ES-I3 (cell line): ENCODE data around the gene KAZALD1.

Experiments
- H3K36me3 ChIP-seq: 2 replicates; pipeline ENCODE4 v1.6.1; 2013; ENCODE audit warnings: mild to moderate bottlenecking, low read length, control low read depth, moderate library complexity; ENCODE audit not compliant: insufficient read depth
- H3K4me1 ChIP-seq: 2 replicates; pipeline ENCODE4 v1.6.1; 2013; ENCODE audit warnings: mild to moderate bottlenecking, control low read depth, low read length; ENCODE audit not compliant: insufficient read depth
- H3K9ac ChIP-seq: 2 replicates; pipeline ENCODE4 v1.6.1; 2013; ENCODE audit warnings: low read depth, mild to moderate bottlenecking, low read length, moderate library complexity
- H3K9me3 ChIP-seq: 2 replicates; pipeline ENCODE4 v1.6.1; 2013; ENCODE audit warnings: mild to moderate bottlenecking, low read length, moderate library complexity; ENCODE audit not compliant: control insufficient read depth, insufficient read depth

Gene KAZALD1

DNA sequence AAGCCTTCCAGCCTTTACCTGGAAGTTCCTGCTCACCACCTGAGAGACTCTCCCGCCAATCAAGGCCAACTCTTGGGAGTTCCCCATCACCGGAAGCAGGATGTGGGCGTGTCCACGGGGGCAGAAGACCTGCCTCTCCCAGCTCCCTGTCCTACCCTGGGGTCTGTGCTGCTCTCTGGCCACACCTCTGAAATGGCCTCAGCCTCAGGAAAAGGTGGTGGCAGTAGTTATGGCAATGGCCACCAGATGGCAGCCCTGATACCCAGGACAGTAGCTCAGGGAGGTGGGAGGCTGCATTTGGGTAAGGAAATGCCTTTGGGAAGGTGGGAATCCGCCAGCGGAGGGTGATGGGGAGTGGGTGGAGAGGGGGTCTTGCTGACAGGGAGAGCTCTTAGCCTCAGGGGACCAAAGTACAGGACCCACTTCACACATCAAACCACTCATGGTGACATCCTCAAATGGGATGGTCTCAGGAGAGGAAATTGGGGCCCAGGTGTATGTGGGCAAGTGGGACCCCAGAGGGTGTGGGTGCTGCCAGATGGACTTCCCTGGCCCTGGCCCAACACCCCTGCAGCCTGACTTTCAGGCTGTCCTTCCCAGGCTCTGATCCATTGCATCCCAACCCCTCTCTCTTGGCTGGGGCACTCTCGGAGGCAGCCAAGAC lies 33.9 kb downstream of the KAZALD1 start:
- no peak overlapping the region for H3K9ac ChIP-seq
- no peaks in the 10 kb centered on the region for H3K9me3 ChIP-seq
- peaks cover 18% of the 10 kb centered on the region; the same call in 1 of the 2 replicates for H3K4me1 ChIP-seq
- H3K36me3 ChIP-seq = no peaks in the 10 kb centered on the region

DNA sequence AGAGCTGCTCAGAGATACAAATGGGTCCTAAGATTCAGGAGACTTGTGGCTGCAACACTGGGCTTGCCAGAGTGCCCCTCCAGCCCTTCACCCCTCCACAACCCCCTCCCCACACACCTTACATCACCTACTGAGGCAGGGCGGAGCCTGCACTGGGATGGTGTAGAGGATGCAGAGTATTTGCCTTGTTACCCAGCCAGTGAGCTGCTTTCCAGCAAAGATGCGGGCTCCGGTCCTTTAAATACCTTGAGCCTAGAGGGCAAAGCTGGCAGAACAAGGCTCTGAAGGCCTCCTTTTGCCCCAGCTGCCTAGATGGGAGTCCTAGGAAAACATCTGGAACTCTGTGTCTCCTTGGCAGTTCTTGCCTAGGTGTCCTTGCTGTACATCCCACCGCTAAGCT lies 34.6 kb downstream of the KAZALD1 start:
- no peaks in the 10 kb centered on the region for H3K9me3 ChIP-seq
- no peaks in the 10 kb centered on the region for H3K36me3 ChIP-seq
- no peak overlapping the region for H3K9ac ChIP-seq
- H3K4me1 ChIP-seq = peaks cover 18% of the 10 kb centered on the region; the same call in 1 of the 2 replicates

DNA sequence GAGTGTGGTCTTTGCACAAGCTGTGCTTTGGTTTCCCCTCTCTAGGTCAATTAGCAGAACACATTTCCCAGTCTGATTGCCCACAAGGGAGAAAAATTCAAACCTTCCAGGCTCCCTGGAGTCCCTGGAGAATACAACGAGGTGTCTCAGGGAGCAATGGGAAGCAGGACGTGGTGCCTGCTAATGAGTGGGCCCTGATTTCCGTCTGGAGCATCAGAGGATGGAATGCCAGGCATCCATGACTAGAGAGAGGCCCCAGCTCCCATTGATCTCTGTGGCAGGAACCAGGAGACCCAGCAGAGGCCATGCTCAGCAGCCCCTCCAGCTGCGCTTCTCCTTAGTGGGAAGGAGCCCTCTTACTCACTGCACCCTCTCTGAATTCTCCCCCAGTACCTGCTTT lies 36.1 kb downstream of the KAZALD1 start:
- H3K9ac ChIP-seq = no peak overlapping the region
- H3K36me3 ChIP-seq = no peaks in the 10 kb centered on the region
- H3K9me3 ChIP-seq = no peaks in the 10 kb centered on the region
- H3K4me1 ChIP-seq = peaks cover 18% of the 10 kb centered on the region; the same call in 1 of the 2 replicates

DNA sequence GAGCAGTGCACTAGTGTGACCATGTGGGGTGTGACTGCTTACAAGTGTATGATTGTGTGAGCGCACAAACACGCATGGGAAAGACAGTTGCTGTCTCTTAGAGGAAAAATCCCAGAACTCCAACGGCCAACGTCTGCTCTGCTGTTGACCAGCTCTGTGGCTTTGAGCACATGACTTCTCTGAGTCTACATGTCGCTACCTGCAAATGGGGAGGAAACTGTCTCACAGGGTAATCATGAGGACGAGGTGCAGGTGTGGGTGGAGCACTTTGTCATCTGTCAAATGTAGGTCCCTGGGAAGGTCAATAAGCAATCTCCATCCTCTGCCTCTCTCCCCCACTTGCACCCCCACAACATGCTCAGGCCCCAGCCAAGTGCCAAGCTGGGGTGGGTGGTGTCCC lies 38.1 kb downstream of the KAZALD1 start:
- Histone ChIP-seq H3K36me3 (no peaks in the 10 kb centered on the region), H3K9ac (no peak overlapping the region), H3K4me1 (peaks cover 9% of the 10 kb centered on the region; the same call in 1 of the 2 replicates), H3K9me3 (no peaks in the 10 kb centered on the region)

DNA sequence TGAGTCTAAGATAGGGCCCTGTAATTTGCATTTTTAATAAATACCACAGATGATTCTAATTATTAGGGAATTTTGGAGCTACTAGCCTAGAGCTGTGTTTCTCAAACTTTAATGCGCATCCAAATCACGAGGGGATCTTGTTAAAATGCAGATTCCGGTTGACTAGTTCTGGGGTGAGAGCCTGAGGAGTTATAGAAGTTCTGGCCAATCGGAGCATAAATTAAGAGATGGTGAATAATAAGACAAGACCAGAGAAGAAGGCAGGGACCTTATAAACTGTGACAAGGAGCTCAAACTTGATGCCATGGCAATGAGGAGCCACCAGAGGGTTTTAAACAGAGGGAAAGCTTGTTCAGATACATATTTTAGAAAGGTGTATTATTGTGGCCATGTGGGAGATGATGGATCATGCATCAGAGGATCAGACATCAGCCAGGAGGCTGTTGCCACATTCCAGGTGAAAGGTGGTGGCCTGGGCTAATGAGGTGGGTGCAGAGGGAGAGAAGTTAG lies 39.6 kb downstream of the KAZALD1 start:
- H3K4me1 ChIP-seq = 0 out of 2 replicates have a peak, but pooled peaks cover 6% of the 10 kb centered on the region
- no peak overlapping the region for H3K9ac ChIP-seq

DNA sequence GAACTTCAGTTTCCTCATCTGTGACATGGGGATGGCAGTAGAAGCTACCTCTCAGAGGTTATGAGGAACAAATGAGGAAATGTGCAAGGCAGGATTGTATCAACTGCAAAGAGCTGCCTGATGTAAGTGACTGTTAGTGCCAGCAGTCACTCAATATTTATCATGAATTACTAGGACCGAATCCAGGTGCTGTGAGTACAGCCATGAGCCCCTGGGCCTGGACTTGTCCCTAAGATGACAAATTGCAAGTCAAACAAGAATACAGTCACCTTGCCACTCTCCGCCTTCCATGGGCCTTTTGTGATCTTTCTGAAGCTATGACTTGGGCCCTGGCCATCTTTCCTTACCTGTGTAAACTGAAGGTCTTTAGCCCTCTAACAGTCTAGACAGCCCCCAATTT lies 41.6 kb downstream of the KAZALD1 start:
- Histone ChIP-seq H3K36me3 (no peaks in the 10 kb centered on the region), H3K4me1 (no peaks in the 10 kb centered on the region), H3K9ac (no peak overlapping the region), H3K9me3 (no peaks in the 10 kb centered on the region)

More for the DNA sequence above, 39.6 kb downstream of the KAZALD1 start:
- Histone ChIP-seq H3K36me3 (no peaks in the 10 kb centered on the region), H3K9me3 (no peaks in the 10 kb centered on the region)

DNA sequence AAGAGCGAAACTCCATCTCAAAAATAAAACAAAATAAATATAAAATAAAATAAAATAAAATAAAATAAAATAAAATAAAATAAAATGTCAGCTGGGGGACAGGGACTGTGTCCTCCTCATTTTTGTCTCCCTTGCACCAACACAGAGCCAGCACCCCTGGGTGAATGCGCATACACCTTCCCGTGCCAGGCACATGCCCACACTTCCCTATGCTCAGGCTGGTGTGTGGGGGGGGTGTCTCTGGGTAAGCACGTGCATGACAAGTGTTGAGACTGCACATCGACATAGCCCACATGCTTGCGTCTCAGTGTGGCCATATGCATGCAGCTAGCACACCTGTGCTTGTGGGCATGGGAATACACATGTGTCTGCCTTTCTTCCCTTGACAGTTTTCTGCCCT lies 44.6 kb downstream of the KAZALD1 start:
- Histone ChIP-seq H3K36me3 (no peaks in the 10 kb centered on the region), H3K4me1 (no peaks in the 10 kb centered on the region), H3K9ac (no peak overlapping the region), H3K9me3 (no peaks in the 10 kb centered on the region)

DNA sequence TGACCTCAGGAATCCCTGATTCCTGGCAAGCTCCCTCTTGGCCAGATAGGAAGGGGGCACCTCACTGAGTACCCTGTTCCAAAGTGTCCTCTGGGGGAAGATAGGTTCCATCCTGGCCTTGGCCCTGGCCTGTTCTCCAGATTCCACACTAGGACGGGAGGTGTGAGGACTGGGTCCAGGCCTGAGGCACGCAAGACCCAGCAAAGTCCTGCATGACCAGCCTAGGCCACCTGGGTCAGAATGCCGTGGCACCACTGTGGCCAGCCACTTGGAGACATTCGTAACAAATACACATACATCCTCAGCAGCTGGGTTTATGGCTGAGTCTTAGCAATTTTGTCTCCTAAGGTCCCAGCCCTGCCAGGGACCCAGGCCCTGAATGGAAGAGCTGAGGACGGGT lies 46.0 kb downstream of the KAZALD1 start:
- Histone ChIP-seq H3K4me1 (no peaks in the 10 kb centered on the region), H3K36me3 (no peaks in the 10 kb centered on the region), H3K9ac (no peak overlapping the region), H3K9me3 (no peaks in the 10 kb centered on the region)

DNA sequence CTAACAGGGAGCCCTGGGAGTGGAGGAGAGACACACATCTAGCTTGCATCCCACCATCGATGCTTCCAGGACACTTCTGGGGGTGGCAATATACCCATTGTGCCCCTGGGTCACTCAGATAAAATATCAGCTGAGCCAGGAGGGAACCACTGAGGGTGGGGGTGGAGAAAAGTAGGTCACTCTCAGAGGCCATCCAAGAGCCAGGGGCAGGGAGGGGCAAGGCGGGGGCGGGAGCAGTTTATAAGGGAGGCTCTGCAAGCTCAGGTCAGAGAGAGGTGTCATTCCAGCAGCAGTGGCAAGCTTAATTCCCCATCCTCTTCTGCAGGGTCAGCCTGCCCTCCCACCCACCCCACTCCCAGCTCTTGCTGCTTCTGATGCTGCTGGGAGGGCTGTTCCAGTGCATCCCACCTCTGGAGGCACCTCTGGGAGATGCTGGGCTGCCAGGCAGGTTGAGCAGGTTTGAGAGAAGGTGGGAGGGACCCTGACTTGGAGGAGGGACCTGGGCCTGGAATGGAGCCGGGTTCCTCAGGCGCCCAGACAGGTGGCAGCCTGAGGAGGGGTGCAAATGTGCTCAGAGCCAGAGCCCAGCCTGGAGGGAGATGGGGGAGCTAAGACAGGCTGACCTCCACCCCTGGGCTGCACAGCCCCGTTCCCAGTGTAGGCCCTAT lies 49.2 kb downstream of the KAZALD1 start:
- Histone ChIP-seq H3K9ac (no peak overlapping the region), H3K36me3 (no peaks in the 10 kb centered on the region), H3K4me1 (0 out of 2 replicates have a peak, but pooled peaks cover 4% of the 10 kb centered on the region), H3K9me3 (no peaks in the 10 kb centered on the region)

DNA sequence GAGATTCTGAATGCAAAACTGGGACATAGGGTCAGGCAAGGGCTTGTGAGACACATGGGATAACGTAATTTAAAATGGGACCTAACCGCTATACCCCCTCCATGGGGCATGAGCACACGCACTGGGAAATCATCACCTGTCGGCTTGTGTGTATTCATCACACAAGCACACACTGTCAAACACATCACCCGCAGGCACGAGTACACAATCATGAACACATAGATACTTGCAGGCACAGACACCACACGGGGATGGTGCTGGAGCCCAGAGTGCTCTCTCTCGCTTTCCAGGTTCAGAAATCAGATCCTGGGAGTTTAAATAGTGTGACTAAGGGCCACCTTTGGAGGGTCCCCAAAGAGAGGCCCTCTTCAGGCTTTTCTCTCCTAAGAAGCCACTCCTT lies 49.8 kb downstream of the KAZALD1 start:
- Histone ChIP-seq H3K9me3 (no peaks in the 10 kb centered on the region), H3K4me1 (0 out of 2 replicates have a peak, but pooled peaks cover 4% of the 10 kb centered on the region), H3K36me3 (no peaks in the 10 kb centered on the region), H3K9ac (no peak overlapping the region)

DNA sequence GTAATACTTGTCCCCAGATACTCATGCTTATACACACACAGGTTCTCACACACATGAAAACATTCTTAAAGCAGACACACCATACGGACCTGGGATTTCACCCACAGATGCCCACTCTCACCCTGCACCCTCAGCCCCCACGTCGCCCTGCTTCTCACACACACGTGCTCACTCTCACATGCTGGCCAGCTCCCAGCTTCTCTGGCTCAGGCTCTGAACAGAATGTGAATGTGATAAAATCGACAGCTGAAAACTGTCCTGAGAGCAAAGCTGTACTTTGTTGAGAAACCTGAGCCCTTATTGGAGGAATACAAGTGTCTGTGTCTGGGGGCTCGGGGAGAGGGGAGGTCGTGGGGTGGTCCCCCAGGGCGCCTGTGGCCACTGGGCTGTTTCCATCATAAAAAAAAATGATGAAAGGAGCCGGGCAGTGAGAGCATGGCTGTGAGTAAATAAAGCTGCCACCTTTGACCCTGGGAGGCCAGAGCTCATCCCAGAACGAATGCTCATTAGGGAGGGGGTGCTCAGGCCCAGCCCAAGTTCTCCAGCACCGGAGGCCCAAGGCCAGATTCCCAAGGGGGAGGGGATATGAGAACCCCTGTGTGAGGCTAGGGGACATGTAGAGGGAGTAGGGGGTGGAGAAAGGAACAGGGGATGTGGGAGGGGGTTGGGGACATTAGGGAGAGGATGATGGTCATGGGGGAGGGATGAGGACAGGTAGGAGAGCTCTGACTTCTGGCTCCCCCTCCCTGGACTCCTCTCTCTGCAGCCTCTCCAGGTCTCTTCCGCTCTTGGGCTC lies 51.2 kb downstream of the KAZALD1 start:
- Histone ChIP-seq H3K9me3 (no peaks in the 10 kb centered on the region), H3K9ac (no peak overlapping the region)

DNA sequence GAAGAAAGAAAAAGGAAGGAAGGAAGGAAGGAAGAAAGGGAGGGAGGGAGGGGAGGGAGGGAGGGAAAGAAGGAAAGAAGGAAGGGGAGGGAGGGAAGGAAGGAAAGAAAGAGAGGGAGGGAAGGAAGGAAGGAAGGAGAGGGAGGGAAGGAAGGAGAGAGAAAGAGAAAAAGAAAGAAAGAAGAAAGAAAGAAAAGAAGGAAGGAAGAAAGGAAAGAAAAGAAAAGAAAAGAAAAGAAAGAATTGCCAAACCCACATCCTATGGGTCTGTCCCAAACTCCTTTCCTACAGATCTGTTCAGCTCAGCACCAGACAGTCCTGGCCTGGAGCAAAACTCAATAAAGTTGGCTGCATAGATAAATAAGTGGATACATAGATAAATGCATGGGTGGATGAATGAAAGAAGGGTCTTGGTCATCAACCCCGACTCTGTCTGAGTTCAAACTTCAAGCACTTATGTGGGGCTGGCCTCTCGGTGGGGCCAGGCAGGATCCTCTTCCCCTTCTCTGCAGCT lies 52.2 kb downstream of the KAZALD1 start:
- no peaks in the 10 kb centered on the region for H3K9me3 ChIP-seq
- H3K9ac ChIP-seq = no peak overlapping the region
- no peaks in the 10 kb centered on the region for H3K36me3 ChIP-seq
- 0 out of 2 replicates have a peak, but pooled peaks cover 4% of the 10 kb centered on the region for H3K4me1 ChIP-seq

More for the DNA sequence above, 51.2 kb downstream of the KAZALD1 start:
- H3K4me1 ChIP-seq = 0 out of 2 replicates have a peak, but pooled peaks cover 4% of the 10 kb centered on the region
- no peaks in the 10 kb centered on the region for H3K36me3 ChIP-seq

DNA sequence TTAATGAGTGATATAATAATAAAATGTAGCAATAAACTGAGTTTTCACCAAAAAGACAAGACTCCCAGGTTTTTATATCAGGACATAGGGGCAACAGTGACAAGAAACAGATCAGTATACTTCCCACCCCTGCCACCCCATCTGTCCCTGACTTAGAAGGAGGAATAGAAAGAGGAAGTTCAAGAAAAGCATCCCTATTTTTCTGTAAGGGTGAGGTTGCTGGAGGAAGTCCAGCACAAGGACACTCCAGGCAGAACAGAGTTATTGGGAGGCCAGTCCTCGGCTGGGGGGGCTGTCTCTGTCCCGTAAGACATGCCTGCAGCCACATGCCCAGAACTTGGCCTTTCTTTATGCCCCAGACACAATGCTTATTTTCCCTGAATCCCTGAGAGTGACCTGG lies 52.9 kb downstream of the KAZALD1 start:
- H3K36me3 ChIP-seq = no peaks in the 10 kb centered on the region
- H3K9me3 ChIP-seq = no peaks in the 10 kb centered on the region
- 0 out of 2 replicates have a peak, but pooled peaks cover 4% of the 10 kb centered on the region for H3K4me1 ChIP-seq
- no peak overlapping the region for H3K9ac ChIP-seq
